NAMALWA (cell line): ENCODE data around the gene WDR86.
A peak's percentile ranks its signal among the peaks of the same experiment; 100 is the strongest.

Source experiments
- DNase-seq: peaks from one replicate; pipeline ENCODE4 v3.0.0-alpha.2; 2015; ENCODE audit warnings: low spot score

The WDR86 gene

GRCh38 chr7:151349507-151349853 is 60.4 kb downstream of the WDR86 start:
- DNase-seq, result no peak

- peak; percentile 57 for DNase-seq
Measured at GRCh38 chr7:151348970-151349369, 60.9 kb downstream of the WDR86 start.

GRCh38 chr7:151347200-151347599 is 62.6 kb downstream of the WDR86 start:
- DNase-seq, result no peak

GRCh38 chr7:151346470-151346769 is 63.4 kb downstream of the WDR86 start:
- DNase-seq, result no peak

GRCh38 chr7:151345576-151346469 is 64.0 kb downstream of the WDR86 start:
- DNase-seq, result no peak

- DNase-seq, result no peak
Measured at GRCh38 chr7:151343516-151343915, 66.3 kb downstream of the WDR86 start.

GRCh38 chr7:151342811-151343210 is 67.0 kb downstream of the WDR86 start:
- DNase-seq, result peak; percentile 59

- peak; percentile 87 for DNase-seq
Measured at GRCh38 chr7:151342102-151342646, 67.7 kb downstream of the WDR86 start.

GRCh38 chr7:151341357-151342101 is 68.3 kb downstream of the WDR86 start, which contains the start of gene NUB1:
NUB1 (plus strand) TSS chr7:151341812; CDS start chr7:151345350, 3,538 bp downstream.
- DNase-seq, result peak; percentile 93

- no peak for DNase-seq
Measured at GRCh38 chr7:151340794-151341356, 69.0 kb downstream of the WDR86 start.

- peak; percentile 61 for DNase-seq
Measured at GRCh38 chr7:151339651-151340382, 70.0 kb downstream of the WDR86 start.

GRCh38 chr7:151338809-151339208 is 71.0 kb downstream of the WDR86 start:
- DNase-seq, result no peak

- no peak for DNase-seq
Measured at GRCh38 chr7:151337346-151337745, 72.5 kb downstream of the WDR86 start.

- no peak for DNase-seq
Measured at GRCh38 chr7:151336027-151336708, 73.7 kb downstream of the WDR86 start.

- no peak for DNase-seq
Measured at GRCh38 chr7:151334628-151335027, 75.2 kb downstream of the WDR86 start.
